Liver (tissue), 9 donors: Measurements from ENCODE around the gene B3GALT4. TPM values are rescaled to one million over a fixed set of nuclear protein-coding genes. Genes with fewer than 3 reads are reported as not detected.

ENCODE experiments used
- DNase-seq: peaks from one replicate; pipeline ENCODE4 v3.0.0-alpha.2; 2017; ENCODE audit warnings: low spot score
- H3K27ac ChIP-seq, 2 donors: one replicate each; pipeline ENCODE4 v1.7.0; 2013; ENCODE audit warnings: inconsistent platforms in 2 of 2, low read length in 2 of 2, control low read depth in 1 of 2, low read depth in 1 of 2, mild to moderate bottlenecking in 1 of 2
- H3K27me3 ChIP-seq, 4 donors: one replicate each; pipeline versions ENCODE4 v1.6.1 to v1.7.0; 2013; ENCODE audit warnings: low read length in 3 of 4, inconsistent platforms in 1 of 4, mild to moderate bottlenecking in 1 of 4, moderate library complexity in 1 of 4; ENCODE audit not compliant: control insufficient read depth in 4 of 4, insufficient read depth in 4 of 4
- H3K36me3 ChIP-seq, 4 donors: one replicate each; pipeline versions ENCODE4 v1.6.1 to v1.7.0; 2013; ENCODE audit warnings: low read length in 3 of 4, mild to moderate bottlenecking in 3 of 4, low read depth in 1 of 4, moderate library complexity in 1 of 4; ENCODE audit not compliant: control insufficient read depth in 4 of 4, insufficient read depth in 3 of 4
- H3K4me1 ChIP-seq, 4 donors: one replicate each; pipeline versions ENCODE4 v1.6.1 to v1.7.0; 2013; ENCODE audit warnings: low read length in 3 of 4, mild to moderate bottlenecking in 3 of 4, moderate library complexity in 1 of 4; ENCODE audit not compliant: control insufficient read depth in 4 of 4, insufficient read depth in 4 of 4
- H3K4me3 ChIP-seq, 3 donors: one replicate each; pipeline versions ENCODE4 v1.6.1 to v1.7.0; 2013; ENCODE audit warnings: low read length in 3 of 3, control low read depth in 1 of 3, low read depth in 1 of 3, mild to moderate bottlenecking in 1 of 3
- H3K9ac ChIP-seq, 2 donors: one replicate each; pipeline ENCODE4 v1.7.0; 2013; ENCODE audit warnings: low read length in 2 of 2, mild to moderate bottlenecking in 2 of 2, moderate library complexity in 2 of 2, control low read depth in 1 of 2, low read depth in 1 of 2
- H3K9me3 ChIP-seq, 4 donors: one replicate each; pipeline versions ENCODE4 v1.6.1 to v1.7.0; 2013; ENCODE audit warnings: low read length in 3 of 4; ENCODE audit not compliant: control insufficient read depth in 4 of 4
- ATF3 ChIP-seq: IDR thresholded peaks from 2 replicates; pipeline ENCODE4 v1.6.1; 2016; ENCODE audit warnings: antibody characterized with exemption
- EGR1 ChIP-seq, 2 donors: IDR thresholded peaks; 2 replicates each; pipeline ENCODE4 v1.6.1; 2016 to 2018; ENCODE audit warnings: antibody characterized with exemption in 2 of 2, low read depth in 2 of 2
- GABPA ChIP-seq, 2 donors: IDR thresholded peaks in 1 of 2; conservative IDR thresholded peaks in 1 of 2; 2 replicates each; pipeline ENCODE4 v1.6.1; 2016; ENCODE audit warnings: antibody characterized with exemption in 2 of 2, mild to moderate bottlenecking in 1 of 2, moderate library complexity in 1 of 2
- HNF4A ChIP-seq, 2 donors: conservative IDR thresholded peaks; 2 replicates each; pipeline ENCODE4 v1.6.1; 2016; ENCODE audit warnings: antibody characterized with exemption in 2 of 2, mild to moderate bottlenecking in 2 of 2
- HNF4G ChIP-seq: IDR thresholded peaks from 2 replicates; pipeline ENCODE4 v1.6.1; 2016; ENCODE audit warnings: antibody characterized with exemption
- JUND ChIP-seq, 2 donors: IDR thresholded peaks; 2 replicates each; pipeline ENCODE4 v1.6.1; 2016; ENCODE audit warnings: antibody characterized with exemption in 2 of 2
- NR2F2 ChIP-seq: IDR thresholded peaks from 2 replicates; pipeline ENCODE4 v1.6.1; 2016; ENCODE audit warnings: antibody characterized with exemption
- RAD21 ChIP-seq, 2 donors: IDR thresholded peaks; 2 replicates each; pipeline ENCODE4 v1.6.1; 2016; ENCODE audit warnings: antibody characterized with exemption in 2 of 2, mild to moderate bottlenecking in 2 of 2
- SP1 ChIP-seq: IDR thresholded peaks from 2 replicates; pipeline ENCODE4 v1.6.1; 2018; ENCODE audit warnings: antibody characterized with exemption, mild to moderate bottlenecking
- TAF1 ChIP-seq: conservative IDR thresholded peaks from 2 replicates; pipeline ENCODE4 v1.6.1; 2016; ENCODE audit warnings: antibody characterized with exemption, mild to moderate bottlenecking
- WGBS: extraction: QIAGEN DNeasy Blood & Tissue Kit; methylation state at CpG from one replicate; pipeline ENCODE4 v1.1.7; 2013; 5-methylcytosine and 5-hydroxymethylcytosine counted together
- polyA plus RNA-seq, 2 donors: library from polyadenylated mRNA; stranded (reverse) in 1 of 2; unstranded in 1 of 2; fragments of 200-250 nt in 1 of 2; fragments of >200 nt in 1 of 2; fragmentation: Nextera tagmentation in 1 of 2; extraction: Ambion mirVana in 1 of 2; gene quantifications; one replicate each; pipeline versions ENCODE4 v1.2.1 to v1.2.3, GENCODE V29; 2013 to 2015
- total RNA-seq, 2 donors: library from RNA; depleted of rRNA; stranded (reverse); fragments of >200 nt; gene quantifications; one replicate each; pipeline ENCODE4 v1.2.3, GENCODE V29; 2014
- TF ChIP-seq, protein P1 (sequence below): fragments of 150-350 bp; IDR thresholded peaks from 2 replicates; pipeline ENCODE4 v1.5.1; 2017; ENCODE audit warnings: improper control_type of control experiment, low read depth, low read length; ENCODE audit not compliant: missing input control
- TF ChIP-seq, protein P2 (sequence below): IDR thresholded peaks from 2 replicates; pipeline ENCODE4 v1.6.1; 2016; ENCODE audit warnings: antibody characterized with exemption
- TF ChIP-seq, protein P3 (sequence below): IDR thresholded peaks from 2 replicates; pipeline ENCODE4 v1.6.1; 2016; ENCODE audit warnings: antibody characterized with exemption, mild to moderate bottlenecking
- donor health status: healthy.
- donor health status: healthy.
- donor health status: healthy.
- donor health status: healthy.
- donor health status: healthy.

The B3GALT4 gene
- total RNA-seq (1 to 10 TPM; 1.5 to 2.2 TPM), polyA plus RNA-seq (1 to 10 TPM; 1.5 to 2.7 TPM)

DNA sequence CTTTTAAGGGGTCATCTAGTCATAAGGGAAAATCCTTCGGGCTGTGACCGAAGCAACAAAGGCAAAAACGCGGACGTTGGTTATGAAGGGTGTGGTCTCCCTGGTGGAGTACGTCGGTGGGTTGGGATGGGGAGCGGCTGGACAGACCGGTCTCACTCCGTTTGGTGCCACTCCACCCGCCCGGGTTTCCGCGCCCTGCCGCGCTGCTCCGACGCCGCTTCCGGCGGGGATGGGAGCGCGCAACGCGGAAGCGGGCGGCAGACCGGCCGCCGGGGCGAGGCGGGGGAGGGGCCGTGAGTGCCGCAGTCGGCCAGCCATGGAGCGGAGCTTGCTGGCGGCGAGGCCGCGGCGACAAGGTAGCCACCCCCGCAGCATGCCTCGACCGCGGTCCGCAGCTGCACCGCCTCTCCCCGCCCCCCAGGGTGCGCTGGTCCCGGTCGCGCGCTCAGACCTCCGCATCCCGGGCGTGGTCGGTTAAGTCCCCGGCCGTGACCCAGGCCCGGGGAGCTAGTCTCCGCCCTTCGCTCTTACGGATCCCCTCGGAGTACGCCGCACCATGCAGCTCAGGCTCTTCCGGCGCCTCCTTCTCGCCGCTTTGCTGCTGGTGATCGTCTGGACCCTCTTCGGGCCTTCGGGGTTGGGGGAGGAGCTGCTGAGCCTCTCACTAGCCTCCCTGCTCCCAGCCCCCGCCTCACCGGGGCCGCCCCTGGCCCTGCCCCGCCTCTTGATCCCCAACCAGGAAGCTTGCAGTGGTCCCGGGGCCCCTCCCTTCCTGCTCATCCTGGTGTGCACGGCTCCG, at the start of gene B3GALT4:
B3GALT4 (plus strand) TSS at position 260 of the 799 bp plus-strand sequence; CDS start at position 557, 297 bp downstream.
- peak; percentile 82 for DNase-seq
- Histone ChIP-seq H3K9me3 (no peaks in the 10 kb centered on the region), H3K27me3 (no peaks in the 10 kb centered on the region), H3K36me3 (peaks cover 0 to 43% (median 15%) of the 10 kb centered on the region in 4 donors), H3K9ac (peak within 1 kb of the TSS; percentile 39 to 41), H3K27ac (peak within 1 kb of the TSS; percentile 63 to 64), H3K4me3 (peak within 1 kb of the TSS; percentile 8 to 59 (median 30)), H3K4me1 (peaks cover 9 to 48% (median 36%) of the 10 kb centered on the region in 4 donors)
- peak in 1 of 2 donors; percentile 68 for TF ChIP-seq GABPA (IDR thresholded peaks at IDR 0.05 in 1 of 2, conservative IDR thresholded peaks at IDR 0.05 in 1 of 2)
- peak in 1 of 2 donors; percentile 40 for TF ChIP-seq RAD21 (IDR thresholded peaks at IDR 0.05)
- TF ChIP-seq, protein P1, sequence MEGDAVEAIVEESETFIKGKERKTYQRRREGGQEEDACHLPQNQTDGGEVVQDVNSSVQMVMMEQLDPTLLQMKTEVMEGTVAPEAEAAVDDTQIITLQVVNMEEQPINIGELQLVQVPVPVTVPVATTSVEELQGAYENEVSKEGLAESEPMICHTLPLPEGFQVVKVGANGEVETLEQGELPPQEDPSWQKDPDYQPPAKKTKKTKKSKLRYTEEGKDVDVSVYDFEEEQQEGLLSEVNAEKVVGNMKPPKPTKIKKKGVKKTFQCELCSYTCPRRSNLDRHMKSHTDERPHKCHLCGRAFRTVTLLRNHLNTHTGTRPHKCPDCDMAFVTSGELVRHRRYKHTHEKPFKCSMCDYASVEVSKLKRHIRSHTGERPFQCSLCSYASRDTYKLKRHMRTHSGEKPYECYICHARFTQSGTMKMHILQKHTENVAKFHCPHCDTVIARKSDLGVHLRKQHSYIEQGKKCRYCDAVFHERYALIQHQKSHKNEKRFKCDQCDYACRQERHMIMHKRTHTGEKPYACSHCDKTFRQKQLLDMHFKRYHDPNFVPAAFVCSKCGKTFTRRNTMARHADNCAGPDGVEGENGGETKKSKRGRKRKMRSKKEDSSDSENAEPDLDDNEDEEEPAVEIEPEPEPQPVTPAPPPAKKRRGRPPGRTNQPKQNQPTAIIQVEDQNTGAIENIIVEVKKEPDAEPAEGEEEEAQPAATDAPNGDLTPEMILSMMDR, result peak; percentile 35
- TF ChIP-seq JUND (IDR thresholded peaks at IDR 0.05), result no peak
- no peak for TF ChIP-seq HNF4G
- no peak for TF ChIP-seq ATF3
- peak in 1 of 2 donors; percentile 20 for TF ChIP-seq EGR1 (IDR thresholded peaks at IDR 0.05; ENCODE audit: low read depth in 2 of 2)
- WGBS, result 11% methylated on average over 80 of the region's 80 CpGs

DNA sequence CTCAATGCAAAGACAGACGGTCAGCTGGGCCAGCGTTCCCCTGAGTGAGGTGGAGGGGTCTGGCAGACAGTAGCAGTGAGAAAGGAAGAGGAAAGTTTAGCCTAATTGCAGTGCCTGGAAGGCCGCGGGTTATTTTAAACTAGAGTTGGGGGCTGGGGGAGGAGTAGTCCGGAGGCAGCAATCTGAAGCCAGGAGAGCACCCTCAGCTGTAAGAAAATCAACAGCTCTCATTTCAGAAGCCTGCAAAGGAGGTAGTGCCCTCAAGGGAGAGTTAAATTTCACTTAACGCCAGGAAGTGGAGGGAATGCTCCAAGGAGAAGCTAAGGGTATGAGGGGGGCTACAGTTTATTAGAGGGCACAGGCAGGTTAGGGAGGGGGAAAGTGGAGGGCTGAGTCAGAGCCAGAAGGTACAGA, 41.7 kb upstream of the B3GALT4 start:
- Histone ChIP-seq H3K27ac (no peak overlapping the region), H3K4me1 (no peaks in the 10 kb centered on the region), H3K9ac (no peak overlapping the region), H3K27me3 (peaks cover 0 to 2% (median 0%) of the 10 kb centered on the region in 4 donors), H3K9me3 (no peaks in the 10 kb centered on the region), H3K36me3 (no peaks in the 10 kb centered on the region), H3K4me3 (no peak overlapping the region)
- no peak for DNase-seq
- 31% methylated on average over 6 of the region's 6 CpGs for WGBS
- TF ChIP-seq NR2F2, result no peak
- TF ChIP-seq HNF4A (conservative IDR thresholded peaks at IDR 0.05), result no peak
- no peak for TF ChIP-seq SP1
- TF ChIP-seq, protein P2, sequence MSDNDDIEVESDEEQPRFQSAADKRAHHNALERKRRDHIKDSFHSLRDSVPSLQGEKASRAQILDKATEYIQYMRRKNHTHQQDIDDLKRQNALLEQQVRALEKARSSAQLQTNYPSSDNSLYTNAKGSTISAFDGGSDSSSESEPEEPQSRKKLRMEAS, result no peak
- TF ChIP-seq HNF4G, result no peak
- TF ChIP-seq, protein P3, sequence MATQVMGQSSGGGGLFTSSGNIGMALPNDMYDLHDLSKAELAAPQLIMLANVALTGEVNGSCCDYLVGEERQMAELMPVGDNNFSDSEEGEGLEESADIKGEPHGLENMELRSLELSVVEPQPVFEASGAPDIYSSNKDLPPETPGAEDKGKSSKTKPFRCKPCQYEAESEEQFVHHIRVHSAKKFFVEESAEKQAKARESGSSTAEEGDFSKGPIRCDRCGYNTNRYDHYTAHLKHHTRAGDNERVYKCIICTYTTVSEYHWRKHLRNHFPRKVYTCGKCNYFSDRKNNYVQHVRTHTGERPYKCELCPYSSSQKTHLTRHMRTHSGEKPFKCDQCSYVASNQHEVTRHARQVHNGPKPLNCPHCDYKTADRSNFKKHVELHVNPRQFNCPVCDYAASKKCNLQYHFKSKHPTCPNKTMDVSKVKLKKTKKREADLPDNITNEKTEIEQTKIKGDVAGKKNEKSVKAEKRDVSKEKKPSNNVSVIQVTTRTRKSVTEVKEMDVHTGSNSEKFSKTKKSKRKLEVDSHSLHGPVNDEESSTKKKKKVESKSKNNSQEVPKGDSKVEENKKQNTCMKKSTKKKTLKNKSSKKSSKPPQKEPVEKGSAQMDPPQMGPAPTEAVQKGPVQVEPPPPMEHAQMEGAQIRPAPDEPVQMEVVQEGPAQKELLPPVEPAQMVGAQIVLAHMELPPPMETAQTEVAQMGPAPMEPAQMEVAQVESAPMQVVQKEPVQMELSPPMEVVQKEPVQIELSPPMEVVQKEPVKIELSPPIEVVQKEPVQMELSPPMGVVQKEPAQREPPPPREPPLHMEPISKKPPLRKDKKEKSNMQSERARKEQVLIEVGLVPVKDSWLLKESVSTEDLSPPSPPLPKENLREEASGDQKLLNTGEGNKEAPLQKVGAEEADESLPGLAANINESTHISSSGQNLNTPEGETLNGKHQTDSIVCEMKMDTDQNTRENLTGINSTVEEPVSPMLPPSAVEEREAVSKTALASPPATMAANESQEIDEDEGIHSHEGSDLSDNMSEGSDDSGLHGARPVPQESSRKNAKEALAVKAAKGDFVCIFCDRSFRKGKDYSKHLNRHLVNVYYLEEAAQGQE, result no peak
- TF ChIP-seq TAF1, result no peak
